Activated CD8-positive, alpha-beta memory T cell treated with anti-CD3 and anti-CD28 coated beads, Interleukin-2, amount 50 U/mL, for 24 hours (primary cell): ENCODE data around the gene TPRG1.

Experiments
- DNase-seq: peaks from one replicate; pipeline ENCODE4 v3.0.0-alpha.2; 2020; ENCODE audit errors: extremely low read depth

Gene TPRG1

DNA sequence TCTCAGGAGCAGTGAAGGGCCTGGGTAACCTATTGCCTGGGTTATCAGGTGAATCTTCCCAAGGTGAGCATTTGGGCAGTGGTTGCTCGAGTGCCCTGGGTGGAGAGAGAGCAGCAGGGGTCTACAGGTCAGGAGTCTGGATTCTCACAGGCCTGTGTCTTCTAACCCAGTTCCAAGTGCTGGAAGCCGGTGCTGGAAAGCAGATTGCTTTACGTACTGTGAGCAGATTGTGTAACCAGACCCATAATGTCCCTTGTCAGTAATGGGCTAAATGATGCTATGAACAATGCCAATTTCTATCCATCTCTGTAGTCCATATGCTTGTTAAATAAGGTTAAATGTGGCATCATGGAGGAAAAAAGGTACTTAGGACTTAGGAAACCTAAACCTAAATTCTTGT lies 106.5 kb downstream of the TPRG1 start:
- no peak for DNase-seq

GRCh38 chr3:189282189-189282588 lies 110.4 kb downstream of the TPRG1 start:
- no peak for DNase-seq

DNA sequence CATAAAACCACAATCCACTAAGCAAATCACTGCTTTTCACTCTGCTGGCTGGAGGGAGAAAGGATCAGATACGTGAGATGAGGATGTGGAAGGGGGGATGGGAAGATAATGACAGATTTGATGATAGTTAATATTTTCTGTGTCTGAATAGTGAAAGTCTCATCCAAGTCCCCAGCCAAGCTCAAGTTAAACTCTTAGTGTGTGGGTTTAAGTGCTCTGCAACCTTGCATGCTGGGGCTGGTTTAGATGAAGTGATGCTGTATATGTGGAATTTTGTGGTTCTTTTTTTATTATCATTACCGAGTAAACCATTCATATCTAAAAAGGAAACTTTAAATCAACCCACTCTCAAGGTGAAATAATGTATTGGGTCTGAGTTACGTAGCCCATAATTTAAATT lies 111.0 kb downstream of the TPRG1 start:
- DNase-seq = no peak

DNA sequence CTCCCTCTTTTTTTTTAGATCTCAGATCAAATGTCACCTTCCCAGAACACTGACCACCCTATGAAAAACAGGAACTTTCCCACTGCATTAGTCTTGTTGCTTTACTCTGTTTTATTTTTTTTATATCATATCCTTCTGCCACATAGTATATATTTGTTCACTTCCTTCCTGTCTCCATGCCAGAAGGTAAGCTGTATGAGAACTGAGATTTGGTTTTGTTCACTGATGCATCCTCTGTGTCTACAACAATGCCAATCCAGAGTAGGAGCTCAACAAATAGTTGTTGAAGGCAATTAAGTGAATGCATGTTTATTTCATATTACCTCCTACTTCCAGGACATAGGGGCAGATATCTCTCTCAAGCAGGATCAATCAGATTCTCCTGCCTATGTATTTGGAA lies 114.4 kb downstream of the TPRG1 start:
- no peak for DNase-seq

DNA sequence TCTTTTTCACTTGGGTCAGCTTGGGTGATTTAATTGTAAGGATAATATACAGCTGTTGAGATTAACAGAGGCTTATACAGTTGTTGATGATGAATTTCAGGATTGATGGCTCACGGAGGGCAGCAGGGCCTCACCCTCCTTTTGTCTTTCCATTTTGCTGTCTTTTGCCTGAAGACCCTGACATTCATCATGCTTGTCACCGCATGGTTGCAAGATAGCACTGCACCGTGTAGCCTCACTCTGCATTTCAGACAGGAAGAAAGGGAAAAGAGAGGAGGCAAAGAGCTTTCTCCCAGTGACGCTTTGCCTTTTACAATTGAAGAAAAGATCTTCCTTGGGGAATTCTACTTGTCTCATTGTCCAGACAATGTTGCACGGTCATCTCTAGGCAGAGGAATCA lies 115.1 kb downstream of the TPRG1 start:
- no peak for DNase-seq

DNA sequence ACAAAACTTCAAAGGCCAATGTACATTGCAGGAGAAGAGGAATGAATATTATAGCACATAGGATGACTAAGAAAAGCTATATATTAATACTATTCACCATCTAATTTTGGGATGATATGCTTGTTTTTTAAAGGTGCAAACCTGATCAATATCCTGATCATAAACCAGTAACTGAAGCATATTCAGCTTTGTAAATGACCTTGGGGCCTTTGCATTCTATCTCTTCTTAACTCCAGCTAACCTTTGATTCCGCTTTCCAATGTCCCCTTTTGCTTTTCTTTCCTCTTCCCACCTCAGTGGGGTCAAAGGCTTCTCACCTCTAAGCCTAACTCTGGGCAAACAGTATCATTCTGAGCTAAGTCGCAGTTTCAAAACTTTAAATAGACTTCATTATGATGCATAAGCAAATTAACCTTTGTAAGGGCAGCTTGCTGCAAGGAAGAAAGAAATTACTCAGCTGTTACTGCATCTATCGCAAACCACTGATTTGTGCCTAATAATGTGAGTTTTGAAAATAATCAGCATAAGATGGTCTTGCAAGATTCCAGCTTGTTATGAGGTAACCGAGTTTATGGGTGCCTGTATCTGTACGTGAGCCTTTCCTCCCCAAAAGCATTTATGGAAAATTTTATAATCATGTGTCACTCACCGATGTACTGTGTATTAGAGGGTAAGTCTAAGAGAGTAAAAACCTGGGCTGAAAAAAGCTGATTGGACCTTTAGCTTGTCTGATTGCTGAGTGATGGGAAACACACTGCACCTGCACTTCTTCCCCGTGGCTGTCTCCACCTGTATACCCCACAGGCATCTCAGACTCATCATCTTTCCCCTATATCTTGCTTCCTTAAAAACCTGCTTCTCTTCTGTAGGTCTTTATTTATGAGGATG lies 116.8 kb downstream of the TPRG1 start:
- no peak for DNase-seq

DNA sequence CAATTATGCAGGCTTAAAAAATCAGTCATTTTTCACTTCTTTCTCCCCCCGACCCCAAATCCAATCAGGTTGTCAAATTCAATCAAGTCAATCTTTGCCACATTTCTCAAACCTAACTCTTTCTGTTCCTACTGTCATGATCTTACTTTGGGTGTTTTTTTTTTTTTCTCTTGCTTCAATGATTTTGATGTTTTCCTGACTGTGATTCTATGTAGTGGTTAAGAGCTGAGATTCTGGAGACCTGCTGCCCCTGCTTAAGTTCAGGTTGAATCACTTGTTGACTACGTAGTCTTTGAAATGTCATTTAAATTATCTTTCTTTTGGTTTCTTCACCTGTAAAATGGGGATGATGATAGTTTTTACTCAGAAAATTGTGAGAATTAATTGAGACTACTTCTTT lies 117.5 kb downstream of the TPRG1 start:
- no peak for DNase-seq

DNA sequence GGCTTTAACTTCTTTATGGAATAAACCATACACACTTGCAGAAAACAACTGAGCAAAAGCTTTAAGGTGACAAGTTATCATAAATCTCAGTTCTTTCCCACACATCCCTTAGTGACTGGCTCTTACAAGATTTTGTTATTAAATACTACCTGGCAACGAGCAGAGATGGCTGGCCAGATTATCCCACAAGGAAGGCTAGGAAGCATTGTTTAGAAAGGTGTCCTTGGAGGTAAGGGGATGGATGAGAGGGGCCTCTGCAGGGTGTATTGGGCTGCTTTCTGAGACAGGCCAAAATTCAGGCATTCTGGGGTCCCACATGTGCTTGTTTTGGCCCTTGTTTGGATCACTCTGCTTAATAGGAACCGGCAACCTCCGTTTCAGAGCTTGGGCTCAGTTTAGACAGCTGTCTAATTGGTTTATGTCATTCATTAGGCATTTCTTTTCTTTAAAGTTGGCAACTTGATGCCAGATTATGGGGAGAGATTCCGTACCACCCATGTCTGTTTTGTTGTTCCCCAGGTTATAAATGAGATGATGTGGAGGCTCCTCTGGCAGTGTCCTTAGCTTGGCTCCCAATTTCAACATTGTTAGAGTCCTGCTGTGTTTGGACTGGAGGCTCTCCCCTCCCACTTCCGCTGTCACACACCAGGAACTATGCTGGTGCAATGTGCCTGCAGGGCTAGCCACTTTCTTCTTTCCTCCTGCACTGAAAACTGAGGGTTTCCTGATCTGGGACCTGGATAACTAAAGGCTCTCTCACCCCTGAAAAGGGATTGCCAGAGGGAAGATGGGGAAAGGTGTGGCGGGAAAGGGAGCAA lies 121.1 kb downstream of the TPRG1 start:
- DNase-seq = no peak

DNA sequence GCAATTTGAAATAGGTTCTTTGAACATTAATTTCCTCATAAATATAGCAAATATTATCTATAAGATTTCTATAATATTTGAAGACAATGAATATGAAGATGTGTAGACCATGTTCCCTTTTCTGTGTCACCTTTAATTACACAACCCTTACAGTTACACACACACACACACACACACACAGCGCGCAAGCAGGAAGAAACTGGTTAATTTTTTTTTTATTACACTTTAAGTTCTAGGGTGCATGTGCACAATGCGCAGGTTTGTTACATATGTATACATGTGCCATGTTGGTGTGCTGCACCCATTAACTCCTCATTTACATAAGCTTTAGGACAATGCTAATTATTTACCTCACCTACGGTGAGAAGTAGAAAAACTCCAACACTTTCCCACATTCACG lies 122.9 kb downstream of the TPRG1 start:
- no peak for DNase-seq

- no peak for DNase-seq
Observed at GRCh38 chr3:189295089-189295488, 123.3 kb downstream of the TPRG1 start.

- DNase-seq = no peak
Observed at GRCh38 chr3:189297932-189298331, 126.2 kb downstream of the TPRG1 start.

GRCh38 chr3:189298469-189299375 lies 127.0 kb downstream of the TPRG1 start:
- DNase-seq = no peak

DNA sequence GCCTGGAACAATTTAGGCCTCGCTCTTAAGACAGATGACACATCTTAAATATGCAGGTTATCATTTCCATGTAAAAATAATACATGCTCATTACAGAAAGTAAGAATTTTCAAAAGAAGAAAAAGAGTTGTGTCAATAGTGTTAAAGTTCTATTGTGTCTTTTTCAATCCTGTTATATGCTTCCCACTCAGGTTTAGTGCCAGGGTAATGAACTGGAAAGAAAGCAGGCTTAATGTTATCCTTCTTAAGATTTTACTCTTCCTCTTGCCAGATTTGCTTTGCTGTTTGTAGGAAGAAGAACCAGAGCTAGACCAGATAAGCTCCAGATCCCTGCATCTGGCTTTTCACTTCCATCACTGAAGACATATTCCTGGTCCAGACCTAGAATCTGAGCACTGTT lies 128.6 kb downstream of the TPRG1 start:
- no peak for DNase-seq

DNA sequence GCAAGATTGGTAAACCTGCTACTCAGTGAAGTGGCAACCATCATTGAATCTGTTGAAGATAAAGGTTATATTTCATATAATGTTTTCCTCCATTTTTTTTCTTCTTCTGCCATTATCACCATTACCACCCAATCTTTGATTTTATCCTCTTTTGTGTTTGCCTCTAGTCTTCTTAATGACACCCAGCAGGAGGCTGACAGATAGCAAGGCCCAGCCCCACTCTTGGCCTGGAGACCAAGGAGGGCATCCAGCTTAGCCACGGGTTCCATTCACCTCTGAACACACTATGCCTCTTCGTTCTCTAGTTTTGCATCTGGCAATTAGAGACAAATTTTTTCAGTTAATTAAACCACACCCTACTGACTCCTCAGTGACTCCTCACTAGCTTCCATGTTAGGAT lies 129.7 kb downstream of the TPRG1 start:
- no peak for DNase-seq

DNA sequence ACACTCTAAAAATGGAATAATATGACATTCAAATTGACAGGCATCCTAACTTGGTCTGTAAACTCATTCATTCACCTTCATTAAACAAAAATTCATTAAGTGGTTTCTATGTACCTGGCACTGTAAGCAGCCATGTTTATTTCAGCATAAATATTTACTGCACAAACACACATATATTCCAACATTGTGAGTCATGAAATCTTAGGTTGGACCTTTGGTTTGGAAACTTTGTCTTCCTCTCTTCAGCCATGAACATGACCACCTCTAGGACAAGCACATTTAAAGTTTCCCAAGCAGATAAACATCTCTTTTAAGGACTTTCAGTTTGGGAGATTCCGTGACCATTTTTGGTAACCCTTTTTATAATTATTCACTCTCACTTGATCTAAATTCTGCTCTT lies 131.8 kb downstream of the TPRG1 start:
- DNase-seq = no peak

- DNase-seq = no peak
Observed at GRCh38 chr3:189304465-189305351, 132.9 kb downstream of the TPRG1 start.

DNA sequence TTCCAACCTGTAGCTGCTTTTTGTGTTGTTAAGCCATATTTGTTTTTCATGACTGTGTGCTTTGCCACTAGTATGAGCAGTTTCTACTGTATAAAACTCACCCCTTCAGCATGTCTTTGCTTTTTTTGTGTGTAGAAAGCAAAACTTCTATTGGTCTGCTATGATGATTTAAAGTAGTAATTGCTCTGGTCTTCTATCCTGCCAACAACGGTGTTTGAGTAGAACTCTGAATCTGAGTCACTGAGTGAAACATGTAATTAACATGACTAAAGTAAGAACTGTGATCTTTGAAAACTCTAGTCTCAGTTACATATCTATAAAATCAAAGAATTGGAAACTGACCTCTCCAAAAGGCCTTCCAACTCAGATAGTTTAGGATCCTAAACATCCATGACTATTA lies 133.6 kb downstream of the TPRG1 start:
- no peak for DNase-seq

DNA sequence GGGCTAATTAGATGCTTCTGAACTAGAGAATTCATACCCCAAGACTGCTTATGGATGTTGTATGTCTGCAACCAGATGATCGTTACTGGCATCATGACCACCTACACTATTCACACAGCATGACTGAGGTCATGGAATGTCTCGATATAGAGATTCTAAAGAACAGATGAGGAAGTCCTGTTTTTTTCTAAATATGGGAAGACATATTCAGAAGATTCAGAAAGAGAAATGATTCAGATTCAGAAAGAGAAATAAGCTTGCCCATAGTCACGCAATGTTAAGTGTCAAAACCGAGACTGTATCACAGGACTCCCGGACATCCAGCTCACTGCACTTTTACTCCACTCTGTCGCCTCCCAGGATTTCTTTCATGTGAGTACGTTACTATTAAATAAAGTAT lies 136.2 kb downstream of the TPRG1 start:
- DNase-seq = no peak

DNA sequence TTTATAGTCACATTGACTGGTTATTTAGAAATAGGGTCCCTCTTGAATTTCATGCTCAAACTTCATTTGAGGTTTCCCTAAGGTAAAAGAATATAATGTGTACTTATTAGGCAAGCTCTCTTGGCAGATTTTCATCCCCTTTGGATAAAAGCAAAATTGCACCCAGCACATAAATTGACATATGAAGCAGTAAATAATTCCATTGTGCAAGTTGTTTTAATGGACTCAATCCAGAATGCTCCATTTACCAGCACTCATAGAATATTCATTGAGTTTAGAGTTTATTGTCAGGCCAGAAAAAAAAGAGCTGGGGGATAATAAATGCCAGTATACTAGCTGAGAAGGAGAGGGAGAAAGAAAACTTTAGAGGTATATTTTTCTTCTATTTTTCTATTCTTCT lies 136.8 kb downstream of the TPRG1 start:
- no peak for DNase-seq

DNA sequence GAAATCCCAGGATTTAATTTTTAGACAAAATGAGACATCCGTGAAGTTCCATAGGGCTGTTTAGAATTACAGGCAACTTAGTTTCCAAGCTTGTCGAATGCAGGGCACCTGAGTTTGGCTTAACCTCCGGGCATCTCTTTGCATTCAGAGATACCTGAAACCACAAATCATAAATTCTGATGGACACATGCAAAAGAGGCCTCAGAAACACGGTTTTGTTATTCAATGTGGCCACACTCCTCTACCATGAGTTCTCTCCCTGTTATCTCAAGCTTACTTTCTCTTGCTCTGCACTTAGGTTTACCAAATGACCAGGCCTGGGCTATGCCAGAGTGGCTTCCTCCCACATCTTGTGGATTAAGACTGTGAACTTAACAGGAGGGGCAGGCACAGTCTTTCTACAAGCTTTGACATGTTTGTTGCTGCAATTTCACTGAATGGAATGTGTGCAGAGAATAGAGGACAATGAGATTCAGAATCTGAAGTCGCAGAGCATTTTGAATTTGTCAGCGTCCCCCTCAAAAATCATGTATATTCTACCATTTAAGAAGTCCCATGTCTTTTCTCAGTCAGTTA lies 137.7 kb downstream of the TPRG1 start:
- DNase-seq = no peak

GRCh38 chr3:189311521-189311920 lies 139.8 kb downstream of the TPRG1 start:
- DNase-seq = no peak
